Stimulated activated CD4-positive, alpha-beta T cell treated with anti-CD3 and anti-CD28 coated beads, Interleukin-12 subunit alpha, Interleukin-12 subunit beta, amount 100 ng/mL, for 24 hours (primary cell): ENCODE results near the gene MIOS.

ENCODE experiments used
- DNase-seq, 2 experiments: peaks; one replicate each; pipeline ENCODE4 v3.0.0-alpha.2; 2020; ENCODE audit warnings: low read depth in 2 of 2

Gene MIOS

DNA sequence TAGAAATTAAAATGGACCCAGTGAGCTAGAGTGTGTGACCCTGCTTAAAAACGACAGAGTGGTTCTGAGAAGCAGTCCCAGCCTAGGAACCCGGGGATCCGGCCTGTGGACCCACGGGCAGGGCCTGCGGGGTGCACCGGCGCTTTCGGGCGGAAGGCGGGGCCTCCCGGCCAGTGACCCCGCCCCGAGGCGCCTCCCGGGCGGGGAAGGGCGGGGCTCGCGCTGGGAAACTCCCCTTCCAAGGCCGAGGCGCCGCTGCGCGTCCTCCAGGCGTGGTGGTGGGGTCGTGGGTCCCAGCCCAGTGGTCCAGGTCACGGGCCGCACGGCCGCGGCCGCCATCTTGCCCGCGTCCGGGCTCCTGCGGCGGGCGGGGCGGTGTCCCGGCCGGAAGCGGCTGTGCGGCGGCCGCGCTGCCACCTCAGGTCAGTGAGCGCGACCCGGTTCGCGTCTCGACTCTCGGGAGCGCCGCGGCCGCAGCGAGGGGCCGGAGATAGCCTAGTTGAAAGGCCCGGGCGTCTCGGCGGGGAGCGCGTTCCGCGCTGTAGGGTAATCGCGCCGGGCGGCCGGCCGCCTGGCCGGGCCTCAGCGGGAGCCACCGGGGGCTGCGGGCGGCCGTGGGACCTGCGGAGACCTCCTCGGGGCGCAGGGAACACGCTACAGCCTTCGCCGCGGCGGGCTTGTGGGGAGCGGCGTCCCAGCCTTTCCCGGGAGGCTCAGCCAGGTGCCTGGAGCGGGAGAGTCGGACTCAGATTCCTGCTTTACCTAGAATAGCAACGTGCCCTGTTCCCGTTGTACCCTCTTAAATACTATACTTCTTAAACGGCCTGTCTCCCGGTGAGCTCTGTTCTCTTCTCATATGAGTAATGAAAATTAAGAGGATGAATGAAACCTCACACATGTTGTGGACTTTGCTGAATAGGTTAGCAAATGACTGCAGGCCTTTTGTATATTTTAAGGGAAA is at the start of gene MIOS:
Gene MIOS, plus strand, starts transcription at position 234 of the 961 bp plus-strand sequence. CDS start 5,592 bp downstream, outside the sequence.
- peak; percentile 70 to 79 for DNase-seq

- DNase-seq, result no peak
These were observed 48.9 kb upstream of the MIOS start for GRCh38 chr7:7517754-7518153.

- DNase-seq, result no peak
These were observed 47.6 kb upstream of the MIOS start for GRCh38 chr7:7519056-7519455.

GRCh38 chr7:7519528-7519927 is 47.2 kb upstream of the MIOS start:
- DNase-seq, result no peak

DNA sequence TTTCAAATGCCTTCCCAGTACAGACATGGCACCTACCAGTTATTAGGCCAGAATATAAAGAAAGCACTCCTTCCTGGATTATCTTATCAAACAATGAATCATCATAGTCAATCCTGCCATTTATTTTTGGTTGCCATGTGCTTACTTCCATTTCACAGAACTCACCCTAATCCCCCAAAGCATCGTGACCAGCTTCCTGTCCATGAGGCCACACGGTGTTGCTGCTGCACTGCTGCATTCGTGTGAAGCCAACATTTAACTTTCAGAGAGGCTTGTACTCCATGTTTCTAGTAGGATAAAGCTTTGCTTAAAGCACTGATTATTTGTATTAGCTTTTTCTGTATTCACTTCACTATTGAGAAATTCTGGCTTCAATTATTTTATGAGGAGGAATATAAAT is 45.4 kb upstream of the MIOS start:
- DNase-seq, result no peak

DNA sequence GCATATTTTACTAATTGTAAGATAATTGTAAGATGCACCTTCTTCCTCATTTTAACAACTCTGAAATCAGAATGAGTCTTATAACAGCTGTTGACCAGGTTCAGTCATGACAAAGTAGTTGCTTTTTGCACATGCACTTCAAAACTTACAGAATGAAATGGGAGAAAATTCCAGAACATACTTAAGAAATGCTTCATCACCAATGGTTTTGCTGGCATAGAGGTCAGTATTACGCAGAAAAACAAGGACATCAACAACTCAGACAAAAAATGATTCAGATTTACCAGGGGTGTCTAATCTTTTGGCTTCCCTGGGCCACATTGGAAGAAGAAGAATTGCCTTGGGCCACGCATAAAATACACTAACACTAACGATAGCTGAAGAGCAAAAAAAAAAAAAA is 44.3 kb upstream of the MIOS start:
- no peak for DNase-seq

- no peak for DNase-seq
These were observed 42.6 kb upstream of the MIOS start for GRCh38 chr7:7524121-7524520.

GRCh38 chr7:7526006-7526405 is 40.7 kb upstream of the MIOS start:
- DNase-seq, result no peak

GRCh38 chr7:7527047-7527446 is 39.6 kb upstream of the MIOS start:
- DNase-seq, result no peak

GRCh38 chr7:7529328-7529727 is 37.4 kb upstream of the MIOS start:
- DNase-seq, result no peak

DNA sequence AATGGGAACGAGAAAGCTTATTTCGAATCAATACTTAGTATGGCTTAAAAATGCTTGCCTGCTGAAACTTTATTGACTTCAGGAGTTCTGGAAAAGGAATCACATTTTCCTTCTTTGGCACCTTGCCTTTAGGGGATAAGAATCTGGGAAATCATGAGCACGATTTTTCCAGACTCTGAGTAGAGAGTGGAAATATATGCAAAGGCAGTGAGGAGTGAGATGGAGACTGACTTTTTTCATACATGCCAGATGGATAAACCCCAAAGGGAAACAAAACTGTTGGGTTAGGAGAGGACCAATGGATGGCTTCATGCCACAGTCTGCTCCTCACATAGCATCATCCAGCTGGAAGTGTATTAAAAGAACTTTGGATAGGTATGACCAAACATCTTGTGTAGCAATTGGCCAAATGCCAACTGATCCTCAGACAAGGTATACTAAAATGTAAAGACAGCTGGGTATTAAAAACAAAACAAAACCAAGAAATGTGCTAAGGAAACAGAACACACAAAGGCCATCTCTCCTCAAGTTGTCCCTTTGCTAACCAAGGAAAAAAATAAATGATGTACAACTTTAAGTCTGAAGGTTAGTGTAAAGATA is 32.8 kb upstream of the MIOS start:
- no peak for DNase-seq

- DNase-seq, result no peak
These were observed 31.0 kb upstream of the MIOS start, which contains the start of gene COL28A1 for GRCh38 chr7:7535691-7536090. Gene COL28A1 (minus strand): TSS chr7:7535873. CDS start chr7:7532875, 2,998 bp downstream.

- DNase-seq, result no peak
These were observed 30.2 kb upstream of the MIOS start for GRCh38 chr7:7536396-7537019.

DNA sequence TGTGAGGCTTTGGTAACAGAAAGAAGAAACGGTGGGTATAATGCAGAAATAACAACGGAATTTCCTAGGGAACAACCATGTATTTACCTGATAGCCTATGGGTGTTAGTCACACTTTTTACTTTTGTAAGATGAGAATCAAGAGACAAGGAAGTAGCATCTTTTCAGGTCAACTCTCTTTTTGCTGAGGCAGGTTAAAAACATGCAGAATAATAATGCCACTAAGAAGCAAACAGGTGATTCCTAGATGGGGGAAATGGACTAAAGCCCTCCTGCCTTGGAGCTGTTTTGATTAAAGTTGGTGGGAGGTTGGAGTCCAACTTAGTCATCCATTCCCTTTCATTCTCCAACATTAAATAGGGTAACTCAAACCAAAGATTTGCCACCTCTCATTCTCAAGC is 29.0 kb upstream of the MIOS start:
- no peak for DNase-seq

DNA sequence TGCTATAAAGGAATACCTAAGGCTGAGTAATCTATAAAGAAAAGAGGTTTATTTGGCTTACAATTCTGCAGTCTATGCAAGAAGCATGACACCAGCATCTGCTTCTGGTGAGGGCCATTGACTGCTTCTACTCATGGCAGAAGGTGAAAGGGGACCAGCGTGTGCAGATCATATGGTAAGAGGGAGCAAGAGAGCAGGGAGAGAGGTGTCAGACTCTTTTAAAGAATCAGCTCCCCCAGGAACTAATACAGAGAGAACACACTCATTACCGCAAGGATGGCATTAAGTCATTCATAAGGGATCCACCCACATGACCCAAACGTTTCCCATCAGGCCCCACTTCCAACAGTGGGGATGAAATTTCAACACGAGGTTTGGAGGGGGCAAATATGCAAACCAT is 27.5 kb upstream of the MIOS start:
- DNase-seq, result no peak

DNA sequence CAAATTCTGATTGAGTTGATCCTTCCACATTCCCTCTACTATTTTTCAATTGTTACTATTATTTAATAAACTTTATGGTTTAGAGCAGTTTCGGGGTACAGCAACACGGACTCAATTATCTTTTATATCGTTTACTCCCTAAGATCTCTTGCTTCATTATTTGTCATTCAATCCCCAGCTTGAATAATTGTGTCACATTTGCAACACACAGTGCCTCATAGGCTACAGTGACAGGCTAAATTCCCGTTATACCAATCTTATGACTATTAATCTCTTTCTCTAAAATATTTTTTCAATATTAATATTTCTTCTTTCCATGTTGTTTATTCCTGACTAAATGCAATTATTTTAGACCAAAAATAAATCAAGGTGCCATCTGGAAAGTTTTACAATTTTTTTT is 27.0 kb upstream of the MIOS start:
- no peak for DNase-seq

- DNase-seq, result no peak
These were observed 24.3 kb upstream of the MIOS start for GRCh38 chr7:7542251-7542835.

- DNase-seq, result no peak
These were observed 18.3 kb upstream of the MIOS start for GRCh38 chr7:7548407-7548806.

GRCh38 chr7:7550663-7551062 is 16.0 kb upstream of the MIOS start:
- no peak for DNase-seq

- no peak for DNase-seq
These were observed 14.5 kb upstream of the MIOS start for GRCh38 chr7:7552199-7552598.

DNA sequence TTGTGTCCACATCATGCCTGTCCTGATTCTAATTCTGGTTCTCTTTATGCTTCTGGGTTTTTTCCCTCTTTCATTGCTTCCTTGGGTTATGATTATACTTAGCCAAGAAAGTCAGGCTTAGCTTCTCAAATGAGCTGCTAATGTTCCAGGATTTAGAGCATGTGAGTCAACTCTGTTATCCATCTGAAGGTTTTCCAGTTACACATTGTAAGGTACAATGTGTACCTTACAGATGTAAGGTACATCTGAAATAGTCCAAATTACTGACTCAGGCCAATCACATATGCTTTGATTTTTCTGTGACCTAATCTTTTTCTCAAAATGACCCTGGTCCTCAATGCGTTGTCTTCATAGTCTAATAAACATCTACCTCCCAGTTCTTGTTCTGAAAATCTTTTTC is 13.3 kb upstream of the MIOS start:
- DNase-seq, result no peak

- no peak for DNase-seq
These were observed 12.7 kb upstream of the MIOS start for GRCh38 chr7:7554021-7554432.
